ENCODE results near the gene AHSG.
A peak's percentile ranks its signal among the peaks of the same experiment; 100 is the strongest.

AHSG gene

DNA sequence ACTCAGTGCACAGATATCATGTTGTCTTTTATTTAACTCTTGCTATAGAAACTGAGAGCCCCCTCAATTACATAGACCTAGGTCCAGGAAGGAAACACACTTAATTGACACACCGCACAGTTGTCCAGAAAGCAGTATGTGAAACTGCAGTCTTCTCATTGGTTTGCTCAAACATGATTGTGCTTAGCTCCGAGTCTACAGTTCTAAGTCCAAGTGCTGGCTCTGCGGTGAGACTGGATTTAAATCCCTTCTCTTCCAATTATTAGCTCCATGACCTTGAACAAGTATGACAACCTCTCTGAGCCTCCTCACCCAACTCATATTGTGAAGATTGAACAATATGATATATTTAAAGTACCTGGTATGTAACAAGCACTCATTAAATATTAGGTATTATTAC lies 19.0 kb upstream of the AHSG start:
- DNase-seq: no peak

DNA sequence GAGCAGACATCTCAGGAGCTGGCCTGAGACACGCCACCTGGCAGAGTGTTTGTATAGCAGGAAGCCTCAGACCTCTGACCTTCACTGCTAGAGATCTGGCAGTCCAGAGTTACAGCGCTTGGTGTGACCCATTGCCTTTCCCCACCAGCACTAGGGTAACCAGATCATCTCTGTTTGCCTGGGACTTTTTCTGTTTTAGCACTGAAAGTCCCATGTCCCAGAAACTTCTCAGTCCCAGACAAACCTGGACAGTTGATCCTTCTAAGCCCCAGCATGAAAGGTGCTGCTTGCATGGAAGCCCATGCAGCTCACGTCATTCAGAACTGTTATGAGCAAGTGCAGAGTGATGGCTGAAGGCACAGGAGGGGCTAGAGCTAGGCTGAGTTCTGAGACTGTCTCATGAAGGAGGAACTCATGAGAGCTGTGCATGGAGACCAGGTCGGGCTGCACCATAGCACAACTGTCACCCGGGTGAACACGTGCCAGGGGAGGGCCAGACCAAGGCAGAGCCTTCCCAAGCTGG lies 18.2 kb upstream of the AHSG start:
- no peak for DNase-seq

- DNase-seq: no peak
Observed at GRCh38 chr3:186596568-186597287, 16.1 kb upstream of the AHSG start.

- DNase-seq: no peak
Observed at GRCh38 chr3:186598108-186598784, 14.6 kb upstream of the AHSG start.

GRCh38 chr3:186598794-186599141 lies 14.1 kb upstream of the AHSG start:
- DNase-seq: no peak

DNA sequence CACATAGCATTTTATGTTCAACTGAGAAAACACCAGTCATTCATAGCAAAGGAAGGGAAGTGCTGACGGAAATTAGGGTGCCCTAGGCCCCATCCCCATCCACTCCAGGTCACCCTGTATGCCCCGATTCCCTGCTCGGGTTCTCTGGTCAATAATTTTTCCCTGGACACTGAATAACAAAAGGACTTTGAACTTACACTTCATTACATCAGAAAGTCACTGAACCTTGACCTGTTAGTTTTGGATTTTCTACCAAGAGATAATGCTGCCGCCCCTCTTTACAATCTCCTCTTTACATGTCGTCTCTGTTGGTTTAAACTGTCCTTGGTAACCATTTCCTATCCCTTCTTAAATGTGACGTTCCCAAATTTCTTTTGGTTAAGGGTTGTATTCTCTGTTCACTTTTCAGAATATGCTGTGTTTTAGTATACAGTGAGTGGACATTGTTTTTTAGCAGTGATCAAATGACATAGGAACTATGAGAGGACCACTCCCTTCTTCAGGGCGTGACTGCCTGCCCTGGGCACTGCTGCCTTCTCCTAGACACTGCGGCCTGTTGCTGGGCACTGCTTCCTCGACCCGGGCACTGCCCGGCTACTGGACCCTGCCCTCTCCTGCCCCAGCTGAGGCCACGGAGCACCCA lies 13.6 kb upstream of the AHSG start:
- no peak for DNase-seq

DNA sequence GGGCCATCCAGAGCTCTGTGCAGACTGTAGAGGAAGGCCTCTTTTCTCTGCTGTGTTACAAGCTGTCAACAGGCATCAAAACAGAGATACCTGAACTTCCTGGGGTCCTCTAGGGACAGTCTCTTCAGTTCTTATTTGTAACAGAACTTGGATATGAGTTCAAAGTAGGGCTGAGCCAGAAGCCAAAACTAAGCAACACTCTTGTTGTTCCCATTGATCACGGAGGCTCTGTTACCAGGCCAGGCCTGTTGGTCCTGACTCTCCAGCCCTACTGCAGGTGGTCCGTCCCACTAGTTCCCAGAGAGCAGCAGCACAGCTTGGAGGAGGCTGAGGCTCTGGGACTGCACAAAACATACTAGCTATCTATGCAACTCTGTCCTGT lies 13.1 kb upstream of the AHSG start:
- DNase-seq: no peak

DNA sequence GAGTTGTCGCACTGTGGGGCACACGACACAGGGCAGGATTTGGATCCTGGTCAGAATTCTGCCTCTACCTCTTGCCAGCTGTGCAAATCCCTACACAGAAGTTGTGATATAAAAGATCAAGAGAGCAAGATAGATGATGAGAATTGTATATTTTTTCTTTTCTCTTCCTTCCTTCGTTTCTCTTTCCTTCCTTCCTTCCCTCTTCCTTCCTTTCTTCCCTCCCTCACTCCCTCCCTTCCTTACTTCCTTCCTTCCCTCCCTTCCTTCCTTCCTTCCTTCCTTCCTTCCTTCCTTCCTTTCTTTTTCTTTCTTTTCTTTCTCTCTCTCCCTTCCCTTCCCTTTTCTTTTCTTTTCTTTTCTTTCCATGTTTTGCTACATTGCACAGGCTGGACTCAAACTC lies 12.0 kb upstream of the AHSG start:
- DNase-seq: no peak

GRCh38 chr3:186603159-186603558 lies 9.7 kb upstream of the AHSG start:
- no peak for DNase-seq

DNA sequence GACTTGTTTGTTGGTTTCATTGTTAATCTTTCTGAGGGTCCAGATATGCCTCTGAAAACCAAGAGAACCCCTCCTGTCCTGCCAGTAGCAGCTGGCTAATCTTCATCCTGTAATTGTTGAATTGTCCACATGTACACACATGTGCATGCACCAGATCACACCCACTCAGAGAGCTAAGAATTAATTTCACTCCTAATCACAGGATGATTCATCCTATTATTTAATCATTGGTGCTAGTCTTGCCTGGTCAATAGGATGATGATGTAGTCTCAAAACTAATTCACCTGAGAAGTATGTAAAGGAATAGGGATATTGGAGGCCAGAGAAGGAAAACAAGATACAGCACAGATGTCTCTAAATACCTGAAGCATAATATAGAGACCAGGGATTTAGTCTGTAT lies 7.8 kb upstream of the AHSG start:
- no peak for DNase-seq

GRCh38 chr3:186605561-186606545 lies 7.0 kb upstream of the AHSG start:
- DNase-seq: no peak

DNA sequence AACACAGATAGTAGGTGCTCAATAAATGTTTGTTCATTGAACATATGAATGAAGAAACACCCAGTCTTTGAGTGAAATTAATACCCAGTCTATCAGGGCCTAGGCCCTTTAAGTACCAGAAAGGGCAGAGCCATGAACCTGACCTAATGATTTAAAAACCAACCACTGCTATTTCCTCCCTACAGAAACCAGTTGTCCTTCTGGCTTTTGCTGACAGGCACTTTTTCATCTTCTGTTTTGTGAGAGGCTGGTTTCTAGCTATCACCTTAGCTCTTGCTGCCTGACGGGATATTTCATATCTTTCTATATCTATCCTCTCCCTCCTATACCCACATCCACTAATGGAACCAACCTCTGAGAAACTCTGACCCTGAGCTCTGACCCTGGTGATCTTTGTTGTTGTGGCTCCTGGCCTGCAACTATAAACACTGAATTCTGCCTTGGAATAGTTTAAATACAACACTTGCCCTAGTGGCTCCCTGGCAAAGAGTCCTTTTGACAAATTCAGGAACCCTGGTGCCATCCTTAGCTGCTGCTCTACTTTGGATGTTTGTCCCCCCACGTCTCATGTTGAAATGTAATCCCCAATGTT lies 4.1 kb upstream of the AHSG start:
- no peak for DNase-seq

DNA sequence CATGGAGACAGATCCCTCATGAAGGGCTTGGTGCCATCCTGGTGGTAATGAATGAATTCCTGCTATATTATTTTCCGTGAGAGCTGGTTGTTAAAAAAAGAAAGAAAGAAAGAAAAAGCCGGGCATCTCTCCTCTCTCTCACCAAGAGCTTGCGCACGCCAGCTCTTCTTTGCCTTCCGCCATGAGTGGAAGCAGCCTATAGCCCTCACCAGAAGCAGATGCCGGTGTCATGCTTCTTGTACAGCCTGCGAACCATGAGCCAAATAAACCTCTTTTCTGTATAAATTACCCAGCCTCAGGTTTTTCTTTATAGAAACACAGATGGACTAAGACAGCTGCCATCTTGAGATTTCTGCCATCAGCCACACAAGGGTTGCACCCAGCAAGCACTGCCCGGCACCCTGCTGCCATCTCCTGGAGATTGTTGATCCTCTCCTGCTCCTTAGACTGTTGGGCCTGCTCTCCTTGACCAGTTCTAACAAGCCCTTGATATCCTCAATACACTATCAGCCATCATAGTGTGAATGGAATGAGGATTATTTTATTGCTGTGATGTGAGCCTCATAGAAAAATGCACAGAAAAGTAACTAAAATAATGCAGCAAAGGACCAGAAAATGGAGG lies 3.5 kb upstream of the AHSG start:
- no peak for DNase-seq

DNA sequence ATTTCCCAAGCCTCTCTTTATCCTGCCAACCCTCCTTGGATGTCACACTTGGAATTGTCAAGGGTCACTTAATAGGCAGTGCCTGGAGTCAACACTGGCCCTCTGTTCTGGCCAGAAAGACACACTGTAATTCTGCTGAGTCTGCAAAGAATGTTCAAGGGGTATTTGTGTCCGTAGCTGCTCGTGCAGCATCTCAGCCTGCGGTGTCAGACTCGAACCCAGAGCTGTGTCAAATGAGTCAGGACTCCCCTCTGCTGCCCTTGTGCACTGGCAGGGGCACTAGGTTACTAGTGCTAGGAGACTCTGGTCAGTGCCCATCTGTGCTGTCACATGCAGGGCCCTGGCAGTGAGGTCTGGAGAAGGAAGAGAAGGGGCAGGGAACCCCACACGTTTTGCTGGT lies 795 bp upstream of the AHSG start:
- no peak for DNase-seq

- DNase-seq: no peak
Observed at GRCh38 chr3:186613637-186614265, 891 bp downstream of the AHSG start.

DNA sequence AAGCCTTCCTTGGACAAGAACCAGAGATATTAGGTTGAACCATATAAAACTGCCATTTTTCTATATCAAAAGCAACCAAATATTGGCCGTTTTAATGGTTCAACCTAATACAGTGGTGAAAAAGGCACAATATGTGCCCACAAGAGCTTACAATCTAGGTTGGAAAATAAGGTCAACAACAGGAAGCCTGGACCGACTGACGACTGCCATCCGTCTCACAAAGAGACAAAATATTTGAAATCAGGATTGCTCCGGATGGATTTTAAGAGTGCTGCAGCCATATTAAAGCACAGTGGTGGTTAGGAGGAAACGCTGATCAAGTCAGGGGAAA lies 1.4 kb downstream of the AHSG start:
- no peak for DNase-seq

DNA sequence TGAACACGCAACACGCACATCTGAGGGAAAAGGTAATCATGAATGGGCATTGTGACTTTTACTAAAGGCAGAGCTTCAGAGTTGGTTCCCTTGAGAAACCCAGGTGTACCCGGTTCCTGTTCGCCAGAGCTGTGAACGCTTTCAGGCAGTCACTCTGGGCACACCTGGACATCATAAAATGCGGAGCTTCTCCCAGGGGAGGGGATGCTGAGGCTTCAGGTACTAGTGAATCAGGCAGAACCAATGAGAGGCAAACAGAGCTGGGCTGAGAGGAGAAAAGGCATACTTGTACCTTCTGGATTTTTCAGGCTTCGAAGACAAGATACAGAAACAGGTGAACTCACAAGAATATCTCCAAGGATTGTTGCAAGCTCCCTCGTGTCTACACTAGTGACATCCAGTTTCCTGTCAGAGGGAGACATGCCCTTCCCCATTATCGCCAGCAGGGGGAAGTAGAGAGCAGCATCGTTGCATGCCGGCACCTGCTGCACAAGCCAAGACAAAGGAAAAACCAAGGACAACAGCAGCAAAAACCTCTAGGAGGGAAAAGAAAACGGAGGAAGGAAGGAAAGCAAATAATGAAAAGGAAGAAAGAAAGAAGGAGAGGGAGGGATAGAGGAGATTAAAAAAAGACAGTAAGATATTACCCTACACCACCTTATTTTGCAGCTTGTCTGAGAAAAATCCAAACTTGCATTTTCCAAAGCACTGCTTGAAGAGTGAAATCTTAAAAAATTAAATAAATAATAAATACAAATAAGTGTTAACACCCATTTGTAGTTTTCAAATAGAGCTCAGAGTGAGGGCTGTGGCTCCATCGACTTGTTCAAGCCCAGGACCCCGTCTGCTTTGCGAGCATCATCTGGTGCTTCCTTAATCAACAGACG lies 2.0 kb downstream of the AHSG start:
- DNase-seq: peak; percentile 79 to 80

GRCh38 chr3:186616299-186616617 lies 3.4 kb downstream of the AHSG start:
- no peak for DNase-seq

GRCh38 chr3:186617036-186617946 lies 4.4 kb downstream of the AHSG start:
- DNase-seq: peak; percentile 88 to 89
